ENCODE measurements around the gene SELENOM. TPM values are rescaled to one million over a fixed set of nuclear protein-coding genes. Genes with fewer than 3 reads are reported as not detected.

The SELENOM gene
- total and polyA plus RNA-seq, 2 donors: 113 to 1,134 TPM

GRCh38 chr22:31139866-31140716, 32.7 kb upstream of the SELENOM start, which contains the start of gene PLA2G3:
Gene PLA2G3, minus strand, starts transcription at chr22:31140508. Its CDS starts 154 bp downstream, at chr22:31140354.
- DNase-seq (ENCODE audit: extremely low spot score): no peak
- Histone ChIP-seq H3K36me3 (ENCODE audit: insufficient read depth) (no peaks in the 10 kb centered on the region), H3K4me3 (ENCODE audit: low read depth, low read length) (no peak within 1 kb of the TSS), H3K4me1 (ENCODE audit: insufficient read depth) (no peaks in the 10 kb centered on the region), H3K27ac (ENCODE audit: low read depth) (no peak within 1 kb of the TSS)
- WGBS: 35% methylated on average over 24 of the region's 24 CpGs

DNA sequence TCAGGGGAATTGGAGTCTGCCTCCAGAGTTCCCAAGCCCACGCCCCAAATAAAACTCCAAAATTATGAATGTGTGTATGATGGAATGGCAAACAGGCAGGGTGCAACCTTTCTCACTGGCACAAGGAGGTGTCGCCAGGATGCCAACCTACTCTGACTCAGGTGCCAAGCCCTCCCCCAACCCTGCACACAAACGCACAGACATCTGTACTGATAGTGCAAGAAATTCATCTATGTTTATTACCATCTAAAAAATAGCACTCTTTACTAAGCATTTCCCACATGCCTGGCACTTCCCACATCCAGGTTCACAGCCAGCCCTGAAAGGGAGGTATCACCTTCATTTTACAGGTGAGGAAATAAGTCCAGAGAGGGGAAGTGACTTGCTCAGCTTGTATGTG, 31.7 kb upstream of the SELENOM start:
- 85% methylated on average over 3 of the region's 3 CpGs for WGBS
- no peaks in the 10 kb centered on the region for H3K36me3 ChIP-seq (ENCODE audit: insufficient read depth)
- DNase-seq (ENCODE audit: extremely low spot score): no peak

DNA sequence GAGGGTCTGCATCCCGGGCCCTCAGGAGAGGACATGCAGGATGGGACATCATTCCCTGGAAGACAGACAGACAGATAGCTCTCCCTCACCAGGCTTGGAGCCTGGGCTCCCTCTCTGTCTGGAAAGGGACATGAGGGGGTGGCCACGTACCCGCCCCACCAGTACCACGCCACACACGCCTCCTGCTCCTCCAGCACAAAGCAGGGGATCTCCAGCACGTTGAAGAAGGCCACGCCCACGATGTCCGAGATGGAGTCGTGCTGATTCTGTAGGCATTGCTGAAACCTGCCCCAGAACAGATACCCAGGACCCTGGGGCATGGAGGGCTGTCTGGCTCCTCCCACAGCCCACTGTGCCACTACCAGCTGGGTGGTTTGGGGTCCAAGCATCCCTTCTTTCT, 30.8 kb upstream of the SELENOM start:
- WGBS: 76% methylated on average over 10 of the region's 10 CpGs
- H3K27ac ChIP-seq (ENCODE audit: low read depth): no peak overlapping the region
- H3K4me1 ChIP-seq (ENCODE audit: insufficient read depth): no peaks in the 10 kb centered on the region
- H3K36me3 ChIP-seq (ENCODE audit: insufficient read depth): no peaks in the 10 kb centered on the region
- no peak for DNase-seq (ENCODE audit: extremely low spot score)
- H3K4me3 ChIP-seq (ENCODE audit: low read depth, low read length): no peak overlapping the region

More for the DNA sequence above, 31.7 kb upstream of the SELENOM start:
- no peaks in the 10 kb centered on the region for H3K4me1 ChIP-seq (ENCODE audit: insufficient read depth)
- no peak overlapping the region for H3K27ac ChIP-seq (ENCODE audit: low read depth)
- H3K4me3 ChIP-seq (ENCODE audit: low read depth, low read length): no peak overlapping the region

- WGBS: 76% methylated on average over 10 of the region's 10 CpGs
- DNase-seq (ENCODE audit: extremely low spot score): no peak
- Histone ChIP-seq H3K27ac (ENCODE audit: low read depth) (no peak overlapping the region), H3K36me3 (ENCODE audit: insufficient read depth) (no peaks in the 10 kb centered on the region), H3K4me3 (ENCODE audit: low read depth, low read length) (no peak overlapping the region), H3K4me1 (ENCODE audit: insufficient read depth) (no peaks in the 10 kb centered on the region)
These were observed 30.4 kb upstream of the SELENOM start for GRCh38 chr22:31137721-31138120.

DNA sequence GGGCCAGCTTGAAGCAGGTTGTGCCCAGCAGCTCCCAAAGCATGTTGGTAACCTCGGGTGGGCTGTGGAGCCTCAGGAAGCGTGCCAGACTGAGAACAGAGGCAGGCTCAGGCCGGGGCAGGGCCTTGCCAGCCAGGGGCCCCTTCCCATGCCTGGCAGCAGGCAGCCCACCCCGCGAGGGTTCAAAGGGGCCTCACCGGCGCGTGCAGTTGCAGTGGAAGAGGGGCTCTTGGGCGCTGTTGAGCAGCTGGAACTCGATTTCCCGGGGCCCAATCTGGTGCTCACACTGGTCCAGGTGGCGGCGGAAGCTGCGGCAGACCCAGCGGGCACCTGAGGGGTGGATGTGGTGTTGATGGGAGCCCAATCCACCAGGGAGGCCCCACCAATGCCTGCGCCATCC, 29.3 kb upstream of the SELENOM start:
- whole genome bisulfite sequencing: 94% methylated on average over 16 of the region's 16 CpGs
- no peak for DNase-seq (ENCODE audit: extremely low spot score)
- no peak overlapping the region for H3K4me3 ChIP-seq (ENCODE audit: low read depth, low read length)
- no peaks in the 10 kb centered on the region for H3K4me1 ChIP-seq (ENCODE audit: insufficient read depth)
- no peak overlapping the region for H3K27ac ChIP-seq (ENCODE audit: low read depth)
- H3K36me3 ChIP-seq (ENCODE audit: insufficient read depth): no peaks in the 10 kb centered on the region

- Histone ChIP-seq H3K4me1 (ENCODE audit: insufficient read depth) (no peaks in the 10 kb centered on the region), H3K36me3 (ENCODE audit: insufficient read depth) (no peaks in the 10 kb centered on the region), H3K27ac (ENCODE audit: low read depth) (no peak overlapping the region), H3K4me3 (ENCODE audit: low read depth, low read length) (no peak overlapping the region)
- no peak for DNase-seq (ENCODE audit: extremely low spot score)
- WGBS: 82% methylated on average over 9 of the region's 9 CpGs
These were observed 28.8 kb upstream of the SELENOM start for GRCh38 chr22:31136155-31136554.

DNA sequence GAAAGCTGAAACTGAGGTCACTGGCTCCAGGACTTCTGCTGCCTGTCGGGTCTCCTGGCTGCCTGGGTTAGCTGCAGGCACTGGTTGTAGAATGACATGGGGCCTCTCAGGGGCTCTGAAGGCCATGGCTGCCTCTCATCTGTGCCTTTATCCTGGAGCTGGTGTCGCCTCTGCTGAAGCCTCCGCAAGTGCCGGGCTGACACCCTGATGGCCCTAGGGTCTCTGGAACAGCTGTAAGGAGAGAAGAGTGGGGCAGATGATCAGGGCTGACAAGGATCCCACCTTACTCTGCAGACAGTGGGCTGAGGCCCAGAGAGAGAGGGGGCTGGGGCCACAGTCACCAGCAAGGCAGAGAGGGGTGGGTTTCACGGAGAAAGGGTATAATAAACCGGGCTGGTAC, 28.3 kb upstream of the SELENOM start:
- H3K4me1 ChIP-seq (ENCODE audit: insufficient read depth): no peaks in the 10 kb centered on the region
- no peak overlapping the region for H3K27ac ChIP-seq (ENCODE audit: low read depth)
- no peak overlapping the region for H3K4me3 ChIP-seq (ENCODE audit: low read depth, low read length)
- no peak for DNase-seq (ENCODE audit: extremely low spot score)
- WGBS: 90% methylated on average over 6 of the region's 6 CpGs
- H3K36me3 ChIP-seq (ENCODE audit: insufficient read depth): no peaks in the 10 kb centered on the region

DNA sequence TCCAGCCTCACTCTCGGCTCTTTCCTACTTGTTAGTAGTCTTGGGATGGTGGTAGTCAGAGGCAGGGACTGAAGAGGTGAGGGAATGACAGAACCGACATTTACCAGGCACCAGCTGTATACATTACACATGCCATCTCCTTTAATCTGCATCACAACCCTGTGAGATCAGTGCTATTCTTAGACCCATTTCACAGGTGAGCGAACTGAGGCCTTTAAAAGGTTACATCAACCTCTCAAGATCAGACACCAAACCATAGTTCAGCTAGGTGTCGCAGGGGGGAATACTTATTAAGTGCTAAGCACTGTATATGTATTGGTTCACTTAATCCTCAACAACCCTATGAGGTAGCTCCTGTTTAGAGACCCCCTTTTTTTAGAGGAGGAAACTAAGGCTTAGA, 27.3 kb upstream of the SELENOM start:
- H3K4me3 ChIP-seq (ENCODE audit: low read depth, low read length): no peak overlapping the region
- no peaks in the 10 kb centered on the region for H3K36me3 ChIP-seq (ENCODE audit: insufficient read depth)
- 89% methylated on average over 4 of the region's 4 CpGs for WGBS
- no peaks in the 10 kb centered on the region for H3K4me1 ChIP-seq (ENCODE audit: insufficient read depth)
- DNase-seq (ENCODE audit: extremely low spot score): no peak
- no peak overlapping the region for H3K27ac ChIP-seq (ENCODE audit: low read depth)

DNA sequence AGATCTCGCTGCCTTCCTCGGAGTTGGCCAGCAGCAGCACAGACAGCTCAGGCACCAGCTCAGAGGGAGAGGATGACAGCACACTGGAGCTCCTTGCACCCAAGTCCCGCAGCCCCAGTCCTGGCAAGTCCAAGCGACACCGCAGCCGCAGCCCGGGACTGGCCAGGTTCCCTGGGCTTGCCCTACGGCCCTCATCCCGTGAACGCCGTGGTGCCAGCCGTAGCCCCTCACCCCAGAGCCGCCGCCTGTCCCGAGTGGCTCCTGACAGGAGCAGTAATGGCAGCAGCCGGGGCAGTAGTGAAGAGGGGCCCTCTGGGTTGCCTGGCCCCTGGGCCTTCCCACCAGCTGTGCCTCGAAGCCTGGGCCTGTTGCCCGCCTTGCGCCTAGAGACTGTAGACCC, 26.5 kb upstream of the SELENOM start:
- 95% methylated on average over 19 of the region's 19 CpGs for WGBS
- no peak for DNase-seq (ENCODE audit: extremely low spot score)

GRCh38 chr22:31130873-31131272, 23.5 kb upstream of the SELENOM start:
- 76% methylated on average over 2 of the region's 2 CpGs for WGBS
- no peaks in the 10 kb centered on the region for H3K4me1 ChIP-seq (ENCODE audit: insufficient read depth)
- no peak overlapping the region for H3K27ac ChIP-seq (ENCODE audit: low read depth)
- H3K36me3 ChIP-seq (ENCODE audit: insufficient read depth): no peaks in the 10 kb centered on the region
- H3K4me3 ChIP-seq (ENCODE audit: low read depth, low read length): no peak overlapping the region
- no peak for DNase-seq (ENCODE audit: extremely low spot score)

More for the DNA sequence above, 26.5 kb upstream of the SELENOM start:
- H3K36me3 ChIP-seq (ENCODE audit: insufficient read depth): no peaks in the 10 kb centered on the region
- H3K4me3 ChIP-seq (ENCODE audit: low read depth, low read length): no peak overlapping the region
- H3K4me1 ChIP-seq (ENCODE audit: insufficient read depth): no peaks in the 10 kb centered on the region
- H3K27ac ChIP-seq (ENCODE audit: low read depth): no peak overlapping the region

- Histone ChIP-seq H3K36me3 (ENCODE audit: insufficient read depth) (no peaks in the 10 kb centered on the region), H3K4me1 (ENCODE audit: insufficient read depth) (no peaks in the 10 kb centered on the region), H3K27ac (ENCODE audit: low read depth) (no peak overlapping the region), H3K4me3 (ENCODE audit: low read depth, low read length) (no peak overlapping the region)
- 91% methylated on average over 7 of the region's 7 CpGs for WGBS
- no peak for DNase-seq (ENCODE audit: extremely low spot score)
These were observed 20.8 kb upstream of the SELENOM start for GRCh38 chr22:31128156-31128555.

- Histone ChIP-seq H3K36me3 (ENCODE audit: insufficient read depth) (no peaks in the 10 kb centered on the region), H3K4me3 (ENCODE audit: low read depth, low read length) (no peak overlapping the region), H3K27ac (ENCODE audit: low read depth) (no peak overlapping the region), H3K4me1 (ENCODE audit: insufficient read depth) (no peaks in the 10 kb centered on the region)
- no peak for DNase-seq (ENCODE audit: extremely low spot score)
- WGBS: 42% methylated on average over 19 of the region's 19 CpGs
These were observed 19.9 kb upstream of the SELENOM start for GRCh38 chr22:31127181-31127772.

- no peaks in the 10 kb centered on the region for H3K4me1 ChIP-seq (ENCODE audit: insufficient read depth)
- no peak overlapping the region for H3K4me3 ChIP-seq (ENCODE audit: low read depth, low read length)
- WGBS: 82% methylated on average over 13 of the region's 13 CpGs
- no peak for DNase-seq (ENCODE audit: extremely low spot score)
- H3K27ac ChIP-seq (ENCODE audit: low read depth): no peak overlapping the region
- H3K36me3 ChIP-seq (ENCODE audit: insufficient read depth): no peaks in the 10 kb centered on the region
These were observed 19.5 kb upstream of the SELENOM start for GRCh38 chr22:31126869-31127175.

DNA sequence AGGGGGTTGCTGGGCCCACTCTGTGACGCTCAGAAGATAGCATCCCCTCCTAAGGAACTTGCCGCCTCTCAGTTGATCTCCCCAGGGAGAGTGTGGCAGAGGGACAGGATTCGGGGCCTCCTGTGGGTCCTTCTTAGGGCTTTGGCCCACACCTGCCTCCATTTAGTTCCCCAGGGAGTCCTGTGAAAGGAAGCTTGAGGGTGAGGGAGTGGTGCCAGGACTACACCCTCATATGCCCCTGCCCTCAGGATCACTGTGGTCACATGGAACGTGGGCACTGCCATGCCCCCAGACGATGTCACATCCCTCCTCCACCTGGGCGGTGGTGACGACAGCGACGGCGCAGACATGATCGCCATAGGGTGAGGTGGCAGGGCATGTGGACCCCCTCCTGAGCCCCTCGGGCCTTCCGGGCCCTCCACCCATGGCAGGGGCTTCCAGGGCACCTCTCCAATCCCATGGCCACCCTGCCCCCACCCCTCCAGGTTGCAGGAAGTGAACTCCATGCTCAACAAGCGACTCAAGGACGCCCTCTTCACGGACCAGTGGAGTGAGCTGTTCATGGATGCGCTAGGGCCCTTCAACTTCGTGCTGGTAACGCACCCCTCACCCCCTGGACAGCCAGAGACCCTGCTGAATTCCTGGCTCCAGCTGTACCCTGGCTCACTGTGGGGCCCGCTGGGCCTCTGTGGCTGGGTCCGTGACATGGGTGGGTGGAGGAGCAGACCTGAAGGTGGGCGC, 18.9 kb upstream of the SELENOM start:
- no peak overlapping the region for H3K4me3 ChIP-seq (ENCODE audit: low read depth, low read length)
- WGBS: 90% methylated on average over 22 of the region's 22 CpGs
- no peak for DNase-seq (ENCODE audit: extremely low spot score)
- no peaks in the 10 kb centered on the region for H3K4me1 ChIP-seq (ENCODE audit: insufficient read depth)
- H3K27ac ChIP-seq (ENCODE audit: low read depth): no peak overlapping the region
- no peaks in the 10 kb centered on the region for H3K36me3 ChIP-seq (ENCODE audit: insufficient read depth)
